Measurements from ENCODE around the gene SLC7A6.

SLC7A6 gene

DNA sequence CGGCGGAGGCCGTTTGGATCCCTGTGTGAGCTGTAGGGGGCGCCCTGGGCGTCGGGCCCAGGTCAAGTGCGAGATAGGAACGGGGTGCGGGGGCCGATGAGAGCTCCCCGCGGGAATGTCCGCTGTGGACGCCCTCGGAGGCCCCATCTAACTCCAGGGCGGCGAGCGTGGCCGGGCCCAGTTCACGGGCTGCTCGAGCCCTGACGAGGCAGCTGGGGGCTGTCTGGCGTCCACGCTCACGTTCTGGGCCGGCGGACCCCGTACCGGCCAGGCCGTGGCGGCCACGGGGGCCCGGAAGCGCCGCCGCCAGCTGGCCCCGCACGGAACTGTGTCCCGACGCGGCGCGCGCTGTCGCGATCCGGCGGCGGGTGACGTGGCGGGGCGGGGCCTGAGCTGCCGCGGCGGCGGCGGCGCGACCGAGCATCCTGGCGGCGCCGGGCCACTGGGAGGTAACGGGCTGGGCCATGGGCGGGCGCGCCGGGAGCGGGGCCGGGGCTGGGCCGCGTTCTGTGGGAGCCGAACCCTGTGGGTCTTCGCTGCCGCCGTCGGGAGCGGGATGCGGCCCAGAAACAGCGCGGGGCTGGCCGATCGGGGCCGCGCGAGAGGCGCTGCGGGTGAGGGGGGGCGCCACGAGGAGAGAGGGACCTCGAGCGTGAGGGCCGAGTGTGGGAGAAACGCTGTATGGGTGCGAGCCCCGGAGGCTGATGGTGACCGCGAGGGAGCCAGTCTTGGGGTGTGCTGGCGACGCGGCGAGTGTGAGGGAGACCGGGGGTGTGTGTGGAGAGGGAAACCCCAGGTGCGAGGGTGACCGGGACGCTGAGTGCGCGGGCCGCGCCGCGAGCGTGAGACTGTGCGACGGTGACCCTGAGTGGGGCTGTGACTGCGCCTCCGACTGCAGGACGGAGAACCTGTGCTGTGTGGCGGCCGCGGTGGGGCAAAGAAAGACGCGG is at the start of gene SLC7A6:
Gene SLC7A6, plus strand, starts transcription at position 399 of the 950 bp plus-strand sequence. CDS start 10,201 bp downstream, outside the sequence.
- DNase-seq (ENCODE audit: low read depth, low spot score): no peak

DNA sequence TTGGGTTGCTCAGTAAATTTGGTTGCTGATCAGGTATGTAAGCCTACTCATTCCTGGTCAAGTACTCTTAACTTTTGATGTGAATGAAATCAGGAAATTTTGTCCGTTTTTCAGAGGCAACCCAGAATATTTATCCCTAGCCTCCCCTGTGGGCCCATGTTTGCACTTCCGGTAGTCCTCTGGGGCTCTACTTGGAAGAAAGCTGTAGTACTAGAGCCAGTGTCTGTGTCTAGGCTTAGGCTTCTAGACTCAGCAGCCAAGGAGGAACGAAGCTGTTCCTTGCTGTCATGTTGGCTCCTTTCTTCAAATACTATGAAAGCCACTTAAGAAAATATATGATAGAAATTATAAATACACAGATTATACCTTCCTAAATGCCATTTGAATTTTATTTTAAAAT is 49.6 kb upstream of the SLC7A6 start:
- no peak for DNase-seq (ENCODE audit: low read depth, low spot score)

DNA sequence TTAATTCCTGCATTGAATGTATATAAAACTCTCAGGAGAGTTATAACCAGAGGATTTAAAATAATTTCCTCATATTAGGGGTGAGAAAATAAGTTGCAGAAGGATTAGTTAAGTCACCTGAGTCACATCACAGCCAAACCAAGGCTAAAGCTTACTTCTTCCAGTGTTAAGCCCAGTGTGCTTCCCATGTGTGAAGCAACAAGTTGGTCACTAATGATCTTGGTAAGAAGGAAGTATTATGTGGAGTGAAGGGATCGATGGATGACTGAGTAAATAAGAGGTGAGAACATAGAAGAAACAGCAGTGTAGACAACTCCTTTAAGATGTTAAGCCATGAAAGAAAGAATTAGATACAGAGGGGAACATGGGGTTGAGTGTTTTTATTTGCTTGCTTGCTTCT is 49.0 kb upstream of the SLC7A6 start:
- no peak for DNase-seq (ENCODE audit: low read depth, low spot score)

DNA sequence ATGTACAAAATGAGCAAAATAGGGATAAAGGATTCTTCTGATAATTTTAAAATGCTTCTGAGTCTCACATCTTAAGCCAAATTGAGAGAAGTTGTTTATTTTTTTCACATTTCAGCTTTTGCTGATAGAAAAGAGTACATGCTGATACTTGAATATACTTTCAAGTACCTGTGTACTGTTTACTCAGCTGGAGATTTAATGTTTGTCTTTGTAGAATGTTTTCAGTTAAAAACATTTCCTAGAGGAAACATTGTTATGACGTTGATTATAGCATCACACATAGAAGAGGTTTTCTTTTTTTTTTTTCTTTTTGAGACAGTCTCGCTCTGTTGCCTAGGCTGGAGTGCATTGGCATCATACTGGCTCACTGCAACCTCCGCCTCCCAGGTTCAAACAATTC is 48.1 kb upstream of the SLC7A6 start:
- no peak for DNase-seq (ENCODE audit: low read depth, low spot score)

DNA sequence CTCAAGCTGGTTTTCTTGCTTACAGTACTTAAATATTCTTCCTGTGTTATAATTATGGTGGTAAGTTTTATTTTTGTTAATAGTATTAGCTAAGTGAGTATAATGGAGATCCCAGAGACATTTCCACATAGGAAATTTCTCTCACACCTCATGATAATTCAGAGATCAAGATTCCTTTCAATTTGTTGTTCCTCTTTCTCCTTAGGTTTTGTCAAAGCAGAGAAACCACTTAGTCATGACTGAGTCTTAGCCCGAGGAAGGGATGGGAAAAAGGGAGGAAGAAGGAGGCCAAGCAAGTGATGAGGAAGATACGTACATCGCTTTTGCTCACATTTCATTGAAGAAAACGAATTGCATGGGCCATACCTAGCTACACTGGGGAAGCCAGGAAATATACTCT is 46.8 kb upstream of the SLC7A6 start:
- DNase-seq (ENCODE audit: low read depth, low spot score): no peak

DNA sequence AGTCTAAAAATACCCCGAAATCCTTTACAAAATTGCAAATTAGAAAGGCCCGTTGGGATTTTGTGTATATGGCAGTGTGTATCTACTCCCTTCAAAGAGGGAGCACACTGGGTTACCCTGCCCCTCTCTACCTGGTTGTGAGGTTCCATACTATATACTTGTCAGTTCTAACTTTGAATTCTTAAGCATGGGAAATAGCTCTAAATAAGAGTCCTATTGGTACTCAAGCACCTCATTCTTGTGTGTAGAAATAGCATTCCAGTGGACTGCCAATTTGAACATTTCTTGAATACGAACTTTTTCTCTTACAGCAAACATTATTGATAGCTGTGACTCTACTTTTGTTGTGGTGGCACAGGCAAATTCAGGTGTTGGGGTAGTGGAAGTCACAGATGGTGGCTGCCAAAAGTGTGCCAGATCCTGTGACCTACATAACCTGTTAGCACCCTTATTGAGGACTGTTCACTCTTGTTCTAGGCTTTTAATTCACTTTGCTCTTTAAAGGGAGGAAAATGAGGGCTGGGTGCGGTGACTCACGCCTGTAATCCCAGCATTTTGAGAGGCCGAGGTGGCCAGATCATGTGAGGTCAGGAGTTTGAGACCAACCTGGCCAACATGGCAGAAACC is 44.5 kb upstream of the SLC7A6 start:
- DNase-seq (ENCODE audit: low read depth, low spot score): no peak

DNA sequence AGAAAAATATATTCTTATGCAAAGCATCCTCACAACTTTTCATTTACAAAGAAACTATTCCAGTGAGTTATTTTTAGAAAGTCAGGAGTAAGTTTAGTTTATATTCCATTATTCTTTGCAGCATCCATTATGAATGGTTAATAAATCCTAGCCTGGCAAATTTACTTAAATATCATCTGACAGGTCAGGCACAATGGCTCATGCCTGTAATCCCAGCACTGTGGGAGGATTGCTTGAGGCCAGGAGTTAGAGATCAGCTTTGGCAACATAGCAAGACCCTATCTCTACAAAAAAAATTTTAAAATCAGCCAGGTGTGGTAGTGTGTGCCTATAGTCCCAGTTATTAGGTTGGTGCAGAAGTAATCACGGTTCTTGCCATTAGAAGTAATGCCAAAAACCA is 41.3 kb upstream of the SLC7A6 start:
- DNase-seq (ENCODE audit: low read depth, low spot score): no peak

DNA sequence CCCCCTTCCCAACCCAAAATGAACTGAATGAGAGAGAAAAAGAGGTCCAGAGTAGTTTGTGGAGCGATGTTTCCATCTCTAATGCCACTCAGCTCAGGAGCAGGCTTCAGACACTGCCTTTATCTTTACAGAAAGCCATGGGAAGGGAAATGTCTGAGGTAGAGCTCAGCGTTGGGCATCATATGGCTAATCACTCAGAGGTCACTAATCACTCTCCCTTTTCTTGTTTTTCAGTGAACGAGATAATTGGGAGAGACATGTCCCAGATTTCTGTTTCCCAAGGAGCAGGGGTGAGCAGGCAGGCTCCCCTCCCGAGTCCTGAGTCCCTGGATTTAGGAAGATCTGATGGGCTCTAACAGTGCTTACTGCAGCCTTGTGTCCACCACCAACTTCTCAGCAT is 38.2 kb upstream of the SLC7A6 start:
- DNase-seq (ENCODE audit: low read depth, low spot score): no peak

DNA sequence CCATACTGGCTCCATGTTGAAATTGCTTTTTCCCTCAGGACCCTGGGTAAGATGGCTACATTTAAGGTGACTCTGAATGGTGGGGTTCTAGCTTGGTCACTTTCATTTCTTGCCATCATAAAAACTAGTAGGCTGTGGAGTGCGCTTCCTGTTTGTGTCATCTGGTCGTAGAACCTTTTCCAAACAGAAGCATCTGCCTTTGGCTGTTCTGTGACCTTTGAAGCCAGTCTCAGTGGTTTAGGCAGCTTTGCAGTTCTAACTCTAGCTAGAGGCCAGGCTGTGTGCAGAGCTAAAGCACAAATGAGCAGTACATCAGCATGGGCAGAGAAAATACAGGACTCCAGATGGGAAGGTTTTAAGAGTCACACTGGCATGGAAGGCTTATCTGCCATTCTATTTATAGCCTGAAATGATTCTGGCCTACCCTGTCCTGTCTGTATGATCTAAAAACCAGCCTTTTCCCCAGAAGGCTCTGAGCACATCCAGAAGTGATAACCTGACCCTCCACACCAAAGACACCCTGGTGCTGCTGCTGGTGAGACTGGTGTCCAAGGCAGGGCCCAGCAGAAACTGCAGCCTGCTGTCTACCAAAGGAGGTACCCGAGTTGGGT is 37.0 kb upstream of the SLC7A6 start:
- no peak for DNase-seq (ENCODE audit: low read depth, low spot score)

DNA sequence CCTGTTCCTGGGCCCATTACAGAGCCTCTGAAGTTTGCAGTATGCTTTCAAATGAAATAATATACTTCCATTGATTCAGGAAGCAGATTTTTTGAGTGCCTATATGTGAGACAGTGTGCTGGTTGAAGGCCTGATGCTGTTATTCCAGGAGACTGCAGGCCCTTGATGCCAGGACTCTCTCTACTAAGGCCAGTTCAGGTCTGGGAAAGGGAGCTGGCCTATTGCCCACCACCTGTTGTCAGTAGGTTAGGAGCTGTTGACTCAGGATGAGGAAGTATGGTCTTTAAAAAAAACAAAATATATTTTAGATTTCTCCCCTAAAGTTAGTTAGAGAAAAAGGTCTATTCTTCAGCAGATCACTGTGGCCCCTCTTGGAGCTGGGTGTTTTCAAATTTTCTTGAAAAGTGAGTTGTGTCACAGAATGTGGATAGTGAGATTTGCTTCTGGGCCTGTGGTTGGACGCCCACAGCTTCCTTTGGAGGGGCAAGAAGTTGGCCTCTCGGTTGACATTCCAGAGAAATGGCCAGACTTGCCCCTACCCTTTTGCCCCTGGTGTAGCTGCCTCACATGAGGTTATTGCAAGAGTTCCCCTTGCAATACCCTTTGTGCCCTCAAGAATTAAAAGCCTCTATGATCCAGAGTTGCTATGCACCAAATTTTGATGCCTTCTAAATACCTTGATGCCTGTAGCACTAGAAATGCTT is 36.3 kb upstream of the SLC7A6 start:
- no peak for DNase-seq (ENCODE audit: low read depth, low spot score)

DNA sequence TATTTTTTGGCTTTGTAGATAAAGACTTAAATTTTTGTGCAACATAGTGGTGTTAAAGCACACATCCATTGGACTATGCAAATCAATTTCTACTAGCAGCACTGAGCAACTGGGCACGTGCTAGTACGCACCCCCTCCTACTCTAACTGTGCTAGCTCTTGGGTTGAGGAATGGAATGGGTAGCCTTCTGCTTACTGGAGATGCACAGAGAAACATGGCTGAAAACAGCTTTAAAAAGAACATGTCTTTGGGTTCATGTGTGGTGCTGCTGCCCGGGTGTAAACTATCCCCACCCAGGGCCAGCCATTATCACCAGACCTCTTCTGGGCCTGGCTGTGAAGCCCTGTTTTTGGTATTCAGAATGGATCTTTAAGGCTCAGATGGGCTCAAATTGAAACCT is 35.7 kb upstream of the SLC7A6 start:
- DNase-seq (ENCODE audit: low read depth, low spot score): no peak

DNA sequence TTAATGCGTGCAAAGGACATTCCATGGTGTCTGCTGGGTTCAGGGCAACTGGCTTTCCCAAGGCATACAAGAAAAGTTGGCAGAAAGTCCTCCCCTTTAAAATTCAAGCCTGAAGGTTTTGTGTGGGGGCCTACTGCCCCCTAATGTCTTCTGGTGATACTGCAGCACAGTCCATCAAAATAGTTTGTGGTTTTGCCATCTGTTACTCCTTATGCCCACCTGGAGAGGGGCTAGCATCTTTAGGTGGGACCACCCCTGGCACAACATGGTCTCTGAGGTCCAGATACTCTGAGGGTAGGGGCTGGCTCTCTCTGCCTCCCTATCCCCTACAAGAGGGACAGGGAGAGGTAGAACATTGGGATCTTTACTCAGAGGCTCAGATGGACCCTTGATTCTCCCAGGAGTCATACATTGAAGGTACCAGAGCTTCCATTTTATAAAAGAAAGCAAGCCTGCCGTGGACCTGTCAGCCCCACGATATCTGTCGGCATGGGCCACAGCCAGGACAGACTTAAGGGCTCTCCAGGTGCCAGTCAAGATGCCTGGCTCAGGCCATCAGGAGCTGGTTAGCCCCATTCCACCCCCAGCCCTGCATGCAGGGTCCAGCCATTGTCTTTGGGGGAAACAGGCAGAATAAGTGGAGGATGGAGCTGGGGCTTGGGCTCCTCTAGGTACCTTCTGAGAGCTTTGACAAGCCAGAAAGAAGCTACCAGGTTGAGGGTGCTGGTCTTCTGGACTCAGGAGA is 34.7 kb upstream of the SLC7A6 start:
- no peak for DNase-seq (ENCODE audit: low read depth, low spot score)

DNA sequence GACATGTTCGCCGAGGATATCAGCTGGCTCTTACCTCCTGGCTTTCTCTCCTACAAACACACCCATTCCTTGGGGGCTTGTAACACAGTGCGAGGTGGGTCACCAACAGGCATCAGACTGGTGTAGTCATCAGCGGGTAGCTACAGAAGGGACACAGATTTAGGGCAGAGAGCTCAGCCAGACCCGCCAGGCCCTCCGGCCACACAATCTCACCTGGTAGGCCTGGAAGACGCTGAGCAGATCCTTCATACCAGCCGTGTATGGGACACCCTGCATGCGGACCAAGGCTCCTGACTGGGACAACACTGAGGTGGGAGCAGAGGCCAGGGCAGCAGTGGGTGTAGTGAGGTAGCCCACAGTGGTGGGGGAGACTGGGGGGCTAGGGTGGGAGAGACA is 34.2 kb upstream of the SLC7A6 start:
- no peak for DNase-seq (ENCODE audit: low read depth, low spot score)

DNA sequence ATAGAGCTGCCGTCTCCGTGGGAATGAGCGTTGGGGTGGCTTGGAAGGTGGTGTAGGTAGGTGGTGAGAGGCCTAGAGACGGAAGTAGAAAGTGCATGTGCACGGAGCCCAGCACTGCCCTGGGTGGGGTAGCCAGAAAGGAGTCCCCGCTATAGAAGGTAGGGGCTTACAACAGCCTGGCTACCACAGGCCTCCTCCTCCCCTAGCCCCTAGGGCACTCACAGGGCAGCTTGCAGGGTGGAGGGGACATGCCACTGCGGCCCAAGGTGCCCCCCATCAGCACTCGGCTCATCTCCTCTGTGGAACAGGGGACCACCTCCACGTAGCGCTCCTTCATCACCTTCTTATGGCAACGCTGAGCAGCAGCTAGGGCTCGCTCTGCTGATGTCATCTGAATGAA is 33.4 kb upstream of the SLC7A6 start:
- DNase-seq (ENCODE audit: low read depth, low spot score): no peak

DNA sequence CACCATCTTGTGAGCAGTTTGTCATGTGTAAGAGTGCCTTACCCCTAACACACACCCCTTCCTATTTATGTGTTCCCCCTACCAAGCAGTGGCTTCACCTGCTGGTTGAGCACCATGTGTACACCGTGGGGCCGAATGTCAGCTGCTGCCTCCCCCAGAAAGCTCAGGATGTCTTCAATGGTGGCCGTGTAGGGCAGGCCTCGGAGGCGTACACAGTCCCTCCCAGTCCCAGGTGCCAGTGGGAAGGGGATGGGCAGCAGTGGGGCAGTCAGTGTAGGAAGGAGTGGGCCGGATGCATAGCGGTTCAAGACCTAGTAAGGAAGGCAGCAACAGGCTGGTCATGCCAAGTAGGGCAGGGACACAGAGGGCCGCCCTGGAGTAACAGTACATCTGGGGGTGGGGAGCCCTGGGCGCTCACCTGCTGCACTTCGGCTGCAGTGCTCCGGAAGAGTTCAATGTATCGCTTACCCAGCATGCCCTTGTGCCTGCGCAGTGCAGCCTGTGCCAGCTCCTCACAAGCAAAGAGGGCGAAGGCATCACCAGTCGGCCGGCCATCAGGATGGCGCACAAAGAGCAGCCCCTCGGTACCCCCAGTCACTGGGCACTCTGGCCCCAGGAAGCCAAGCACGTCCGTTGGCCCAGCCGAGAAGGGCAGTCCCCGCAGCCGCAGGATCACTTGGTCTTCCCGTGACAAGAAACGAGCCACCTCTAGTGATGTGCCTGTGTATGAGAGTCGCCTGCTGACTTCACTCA is 32.8 kb upstream of the SLC7A6 start:
- no peak for DNase-seq (ENCODE audit: low read depth, low spot score)

DNA sequence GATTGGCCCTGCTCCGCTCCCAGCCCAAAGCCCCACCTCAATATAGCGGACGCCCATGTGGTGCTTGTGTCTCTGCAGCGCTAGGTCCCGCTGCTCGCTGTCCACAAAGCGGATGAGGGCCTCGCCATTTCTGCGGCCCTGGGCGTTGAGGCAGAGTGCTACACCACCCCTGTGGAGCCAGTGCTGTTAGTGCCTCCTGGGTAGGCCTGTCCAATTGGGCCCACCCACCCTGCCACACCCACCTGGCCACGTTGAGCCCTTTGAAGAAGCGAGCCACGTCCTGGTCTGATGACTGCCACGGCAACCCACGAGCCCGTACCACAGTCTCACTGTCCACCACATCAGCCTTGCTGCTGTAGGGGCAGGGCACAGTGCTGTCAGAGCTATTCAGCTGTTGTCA is 32.0 kb upstream of the SLC7A6 start:
- DNase-seq (ENCODE audit: low read depth, low spot score): no peak

DNA sequence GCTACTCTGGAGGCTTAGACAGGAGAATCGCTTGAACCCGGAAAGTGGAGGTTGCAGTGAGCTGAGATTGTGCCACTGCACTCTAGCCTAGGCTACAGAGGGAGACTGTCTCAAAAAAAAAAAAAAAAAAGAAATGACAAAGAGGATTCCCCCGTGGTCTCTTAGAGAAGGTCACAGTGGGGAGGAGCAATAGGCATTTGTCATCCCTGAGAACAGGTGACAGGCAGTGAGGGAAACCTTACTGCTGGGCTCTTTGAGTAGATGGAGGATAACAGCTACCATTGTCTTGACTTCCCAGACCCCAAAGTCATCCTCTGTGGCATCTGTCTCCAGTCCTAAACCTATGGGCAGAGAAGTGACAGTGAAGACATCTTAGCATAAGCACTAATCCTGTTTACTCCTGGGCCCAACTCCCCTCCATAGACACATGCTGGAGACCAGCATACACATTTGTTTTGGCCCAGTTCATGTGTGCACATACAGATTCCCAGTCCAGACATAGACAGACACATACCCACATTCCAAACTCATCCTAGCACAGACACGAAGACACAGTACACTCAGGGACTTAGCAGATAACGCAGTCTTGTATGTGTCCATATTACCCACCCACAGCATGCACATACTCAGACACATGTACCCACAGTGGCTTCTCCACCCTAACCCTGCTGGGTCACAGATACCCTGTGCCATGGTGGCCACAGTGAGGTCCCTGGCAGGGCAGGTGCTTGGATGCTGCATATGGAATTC is 31.1 kb upstream of the SLC7A6 start:
- no peak for DNase-seq (ENCODE audit: low read depth, low spot score)

DNA sequence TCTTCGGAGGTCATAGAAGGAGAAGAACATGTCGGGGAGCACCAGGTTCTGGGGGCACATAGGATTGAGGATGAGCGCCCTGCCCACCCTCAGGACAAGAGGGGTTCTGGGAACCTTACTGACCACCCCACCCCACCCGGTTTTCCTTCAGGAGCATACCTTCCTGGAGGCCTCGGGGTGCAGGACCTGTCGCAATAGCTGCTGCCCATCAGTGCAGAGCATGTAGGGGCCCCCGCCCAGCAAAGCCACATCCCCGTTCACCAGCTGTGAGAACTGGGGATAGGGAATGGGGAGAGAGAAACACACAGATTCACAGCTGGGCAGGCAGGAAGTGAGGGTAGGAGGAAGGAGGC is 30.5 kb upstream of the SLC7A6 start:
- DNase-seq (ENCODE audit: low read depth, low spot score): no peak

DNA sequence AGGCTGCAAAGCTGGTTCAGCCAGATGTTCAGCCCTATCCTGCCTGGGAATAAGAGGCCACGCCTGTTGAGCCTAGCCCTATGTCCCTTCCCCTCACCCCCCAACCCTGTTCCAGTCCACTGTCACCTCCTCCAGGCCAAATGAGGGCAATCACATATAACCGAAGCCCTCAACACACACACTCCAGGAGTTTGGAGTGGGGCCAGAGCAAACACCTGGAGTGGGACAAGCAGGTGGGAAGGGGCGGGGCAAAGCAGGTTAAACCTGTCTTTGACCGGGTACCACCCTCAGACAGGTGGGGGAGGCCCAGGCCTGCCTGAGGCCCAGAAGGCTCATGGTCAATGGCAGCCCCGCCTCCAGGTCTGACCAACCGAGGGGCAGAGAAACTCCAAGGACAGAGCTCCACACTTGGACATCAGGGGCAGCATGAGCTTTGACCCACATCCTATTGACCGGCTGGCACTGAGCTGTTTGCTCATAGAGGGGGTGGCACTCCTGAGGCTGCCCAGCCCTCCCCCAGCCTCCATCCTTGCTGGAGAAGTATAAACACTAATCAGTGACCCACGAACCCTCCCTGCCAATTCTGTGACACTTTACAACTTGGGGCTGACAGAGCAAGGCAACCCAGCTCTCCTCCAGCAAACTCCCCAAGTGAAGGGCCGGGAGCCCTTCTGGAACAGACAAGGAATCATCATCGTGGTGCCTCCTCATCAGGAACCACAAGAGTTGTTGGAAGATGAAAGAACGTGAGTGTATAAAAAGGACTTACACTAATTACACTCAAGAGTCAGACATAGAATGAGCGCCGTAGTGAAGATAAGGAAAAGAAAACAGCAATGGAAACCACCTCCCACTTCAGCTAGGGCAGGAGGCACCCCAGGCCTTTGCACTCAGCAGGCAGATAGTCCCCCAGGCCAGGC is 29.9 kb upstream of the SLC7A6 start:
- DNase-seq (ENCODE audit: low read depth, low spot score): no peak

Measured in brain pericyte (primary cell).